ENCODE data around the gene GAL3ST3. TPM values are rescaled to one million over a fixed set of nuclear protein-coding genes. Genes with fewer than 3 reads are reported as not detected.

Gene GAL3ST3
- total RNA-seq, 2 experiments from 2014 or later: not detected

GRCh38 chr11:66042227-66042995 lies 6.5 kb downstream of the GAL3ST3 start:
- Histone ChIP-seq H3K79me2 (ENCODE audit: insufficient read depth, low read depth, low read length) (no peaks in the 10 kb centered on the region), H2AFZ (ENCODE audit: low read length) (no peak overlapping the region), H3K4me1 (ENCODE audit: insufficient read depth, low read length, poor library complexity, severe bottlenecking) (peaks cover 15% of the 10 kb centered on the region), H3K27ac (ENCODE audit: low read depth, low read length, poor library complexity, severe bottlenecking) (no peak overlapping the region), H3K36me3 (ENCODE audit: insufficient read depth, low read length) (no peaks in the 10 kb centered on the region), H4K20me1 (ENCODE audit: insufficient read depth, low read length) (no peaks in the 10 kb centered on the region), H3K9me2 (ENCODE audit: insufficient read depth, low read length) (no peaks in the 10 kb centered on the region), H3K4me3 (ENCODE audit: low read depth, low read length, poor library complexity, severe bottlenecking) (no peak overlapping the region), H3K4me2 (ENCODE audit: low read length) (no peak overlapping the region), H3K9me3 (ENCODE audit: low read length) (no peaks in the 10 kb centered on the region)
- intact Hi-C loops (cut with micrococcal nuclease; ENCODE audit: unreplicated experiment): no loop called here
- DNase-seq (ENCODE audit: low spot score): no peak
- BruUV-seq (replicated peaks): no TSS peak
- ChIA-PET POLR2A (no interaction called here), CTCF (ENCODE audit: unreplicated experiment) (interaction anchor here (0.5 kb wide), 1 partner anchor 9 kb away, joined by 4 read pairs; no protein-coding TSS in a partner anchor)
- TF ChIP-seq EZH2phosphoT487 (IDR thresholded peaks at IDR 0.05; ENCODE audit: borderline replicate concordance, low read depth, low read length): no peak
- no peak for TF ChIP-seq CTCF (conservative IDR thresholded peaks at IDR 0.05; ENCODE audit: low read length)

GRCh38 chr11:66039765-66040164 lies 9.2 kb downstream of the GAL3ST3 start:
- H3K4me2 ChIP-seq (ENCODE audit: low read length): no peak overlapping the region
- H3K36me3 ChIP-seq (ENCODE audit: insufficient read depth, low read length): no peaks in the 10 kb centered on the region
- BruUV-seq (replicated peaks): no TSS peak
- no peak overlapping the region for H3K27ac ChIP-seq (ENCODE audit: low read depth, low read length, poor library complexity, severe bottlenecking)
- H3K9me3 ChIP-seq (ENCODE audit: low read length): no peaks in the 10 kb centered on the region
- intact Hi-C loops (cut with micrococcal nuclease; ENCODE audit: unreplicated experiment): no loop called here
- TF ChIP-seq EZH2phosphoT487 (IDR thresholded peaks at IDR 0.05; ENCODE audit: borderline replicate concordance, low read depth, low read length) (no peak), CTCF (conservative IDR thresholded peaks at IDR 0.05; ENCODE audit: low read length) (no peak)
- no peaks in the 10 kb centered on the region for H3K79me2 ChIP-seq (ENCODE audit: insufficient read depth, low read depth, low read length)
- H3K9me2 ChIP-seq (ENCODE audit: insufficient read depth, low read length): no peaks in the 10 kb centered on the region
- POLR2A ChIA-PET: no interaction called here
- H3K4me1 ChIP-seq (ENCODE audit: insufficient read depth, low read length, poor library complexity, severe bottlenecking): peaks cover 5% of the 10 kb centered on the region
- H3K4me3 ChIP-seq (ENCODE audit: low read depth, low read length, poor library complexity, severe bottlenecking): no peak overlapping the region
- no peak overlapping the region for H2AFZ ChIP-seq (ENCODE audit: low read length)
- CTCF ChIA-PET (ENCODE audit: unreplicated experiment): no interaction called here
- H4K20me1 ChIP-seq (ENCODE audit: insufficient read depth, low read length): no peaks in the 10 kb centered on the region
- no peak for DNase-seq (ENCODE audit: low spot score)

GRCh38 chr11:66037327-66037726 lies 11.6 kb downstream of the GAL3ST3 start:
- no peak overlapping the region for H2AFZ ChIP-seq (ENCODE audit: low read length)
- no peaks in the 10 kb centered on the region for H4K20me1 ChIP-seq (ENCODE audit: insufficient read depth, low read length)
- POLR2A ChIA-PET: no interaction called here
- H3K9me2 ChIP-seq (ENCODE audit: insufficient read depth, low read length): no peaks in the 10 kb centered on the region
- no peak overlapping the region for H3K4me3 ChIP-seq (ENCODE audit: low read depth, low read length, poor library complexity, severe bottlenecking)
- H3K36me3 ChIP-seq (ENCODE audit: insufficient read depth, low read length): no peaks in the 10 kb centered on the region
- TF ChIP-seq EZH2phosphoT487 (IDR thresholded peaks at IDR 0.05; ENCODE audit: borderline replicate concordance, low read depth, low read length) (no peak), CTCF (conservative IDR thresholded peaks at IDR 0.05; ENCODE audit: low read length) (no peak)
- no peak overlapping the region for H3K27ac ChIP-seq (ENCODE audit: low read depth, low read length, poor library complexity, severe bottlenecking)
- no peak for DNase-seq (ENCODE audit: low spot score)
- no peaks in the 10 kb centered on the region for H3K79me2 ChIP-seq (ENCODE audit: insufficient read depth, low read depth, low read length)
- intact Hi-C loops (cut with micrococcal nuclease; ENCODE audit: unreplicated experiment): no loop called here
- no TSS peak for BruUV-seq (replicated peaks)
- H3K4me1 ChIP-seq (ENCODE audit: insufficient read depth, low read length, poor library complexity, severe bottlenecking): peaks cover 7% of the 10 kb centered on the region
- CTCF ChIA-PET (ENCODE audit: unreplicated experiment): no interaction called here
- H3K4me2 ChIP-seq (ENCODE audit: low read length): no peak overlapping the region
- no peaks in the 10 kb centered on the region for H3K9me3 ChIP-seq (ENCODE audit: low read length)
